Brain microvascular endothelial cell (primary cell): ENCODE results near the gene CBX8.

Experiments
- DNase-seq: peaks from one replicate; pipeline ENCODE4 v3.0.0-alpha.2; 2020
- H3K27ac ChIP-seq: fragments of 250-450 bp; sonication (Bioruptor Pico); 2 replicates; pipeline ENCODE4 v1.5.1; 2020; ENCODE audit warnings: mild to moderate bottlenecking, moderate library complexity
- H3K27me3 ChIP-seq: fragments of 250-450 bp; sonication (Bioruptor Pico); replicated peaks from 2 replicates; pipeline ENCODE4 v1.5.1; 2020; ENCODE audit warnings: mild to moderate bottlenecking
- H3K36me3 ChIP-seq: fragments of 250-450 bp; sonication (Bioruptor Pico); replicated peaks from 2 replicates; pipeline ENCODE4 v1.5.1; 2020; ENCODE audit warnings: mild to moderate bottlenecking
- H3K4me3 ChIP-seq: 2 replicates; pipeline ENCODE4 v1.5.1; 2011; ENCODE audit warnings: low read depth, mild to moderate bottlenecking, control low read depth, low read length, moderate library complexity
- CTCF ChIP-seq: IDR thresholded peaks from 2 replicates; pipeline ENCODE4 v1.5.1; 2011; ENCODE audit warnings: low read depth, mild to moderate bottlenecking, moderate library complexity, low read length, control low read depth, inconsistent platforms; ENCODE audit errors: missing control alignments
- in situ Hi-C: cut with HindIII; loops from 2 replicates; pipeline ENCODE4 v1.10.0; 2017; ENCODE audit warnings: low sequenced_read_pairs, low pct_ligation_motif_present

Gene CBX8

GRCh38 chr17:79804856-79805696 is 8.2 kb upstream of the CBX8 start:
- Histone ChIP-seq H3K27ac (no peak overlapping the region), H3K27me3 (peaks cover 90% of the 10 kb centered on the region), H3K36me3 (no peaks in the 10 kb centered on the region), H3K4me3 (no peak overlapping the region)
- in situ Hi-C loops: no loop called here
- DNase-seq: no peak
- TF ChIP-seq CTCF: no peak

GRCh38 chr17:79803997-79804855 is 7.3 kb upstream of the CBX8 start:
- no peak for DNase-seq
- H3K36me3 ChIP-seq: no peaks in the 10 kb centered on the region
- in situ Hi-C loops: no loop called here
- no peak overlapping the region for H3K4me3 ChIP-seq
- H3K27ac ChIP-seq: no peak overlapping the region
- TF ChIP-seq CTCF: no peak
- peaks cover 96% of the 10 kb centered on the region for H3K27me3 ChIP-seq

- DNase-seq: no peak
- Histone ChIP-seq H3K4me3 (no peak overlapping the region), H3K36me3 (no peaks in the 10 kb centered on the region), H3K27me3 (peaks cover 96% of the 10 kb centered on the region), H3K27ac (no peak overlapping the region)
- TF ChIP-seq CTCF: no peak
- in situ Hi-C loops: no loop called here
These were observed 6.6 kb upstream of the CBX8 start for GRCh38 chr17:79803421-79803996.

- TF ChIP-seq CTCF: no peak
- Histone ChIP-seq H3K27ac (no peak overlapping the region), H3K36me3 (no peaks in the 10 kb centered on the region), H3K4me3 (no peak overlapping the region), H3K27me3 (peaks cover 97% of the 10 kb centered on the region)
- in situ Hi-C loops: no loop called here
- no peak for DNase-seq
These were observed 6.0 kb upstream of the CBX8 start for GRCh38 chr17:79802736-79803420.

- H3K4me3 ChIP-seq: no peak overlapping the region
- TF ChIP-seq CTCF: no peak
- H3K27me3 ChIP-seq: peaks cover 92% of the 10 kb centered on the region
- no peak overlapping the region for H3K27ac ChIP-seq
- no peak for DNase-seq
- in situ Hi-C loops: no loop called here
- no peaks in the 10 kb centered on the region for H3K36me3 ChIP-seq
These were observed 5.3 kb upstream of the CBX8 start for GRCh38 chr17:79802039-79802735.
